H1 (cell line): Measurements from ENCODE around the gene MYH3. TPM values are rescaled to one million over a fixed set of nuclear protein-coding genes. Genes with fewer than 3 reads are reported as not detected.

ENCODE experiments used
- CTCF ChIA-PET: fragments of 300-600 bp; sonication (Branson Sonifier 250); formaldehyde crosslinking; loops from one replicate; lab custom pipeline; 2021; ENCODE audit not compliant: partially characterized antibody; lab: Charles Lee
- POLR2A ChIA-PET: fragments of 300-600 bp; sonication (Branson Sonifier 250); formaldehyde crosslinking; loops from one replicate; lab custom pipeline; 2021; ENCODE audit warnings: inconsistent platforms; ENCODE audit not compliant: partially characterized antibody; lab: Charles Lee
- DNase-seq, 2 experiments: peaks; one replicate each; pipeline versions ENCODE4 v3.0.0 to v3.0.0-alpha.2; 2010 to 2022; ENCODE audit warnings: low spot score in 2 of 2, low read depth in 1 of 2, mixed read lengths in 1 of 2
- FAIRE-seq: peaks from 2 replicates; lab custom pipeline; 2011; peaks lifted over from hg19 to GRCh38; lab: Jason Lieb, UNC
- H2AFZ ChIP-seq: 2 replicates; pipeline ENCODE4 v1.8.1; 2012; ENCODE audit warnings: low read length, inconsistent platforms
- H2AK5ac ChIP-seq: 2 replicates; pipeline ENCODE4 v1.6.1; 2013; ENCODE audit warnings: low read depth, low read length
- H2BK120ac ChIP-seq: replicated peaks from 2 replicates; pipeline ENCODE3; 2013; ENCODE audit warnings: low read depth, low read length, inconsistent platforms
- H2BK12ac ChIP-seq: 2 replicates; pipeline ENCODE4 v1.6.1; 2013; ENCODE audit warnings: low read depth, low read length
- H2BK15ac ChIP-seq: 2 replicates; pipeline ENCODE4 v1.6.1; 2013; ENCODE audit warnings: low read length
- H2BK20ac ChIP-seq: 2 replicates; pipeline ENCODE4 v1.6.1; 2013; ENCODE audit warnings: low read length
- H2BK5ac ChIP-seq: 2 replicates; pipeline ENCODE4 v1.6.1; 2013; ENCODE audit warnings: low read depth, low read length
- H3K14ac ChIP-seq: 2 replicates; pipeline ENCODE4 v1.6.1; 2013; ENCODE audit warnings: inconsistent platforms; ENCODE audit not compliant: insufficient read length
- H3K18ac ChIP-seq: 2 replicates; pipeline ENCODE4 v1.6.1; 2013; ENCODE audit warnings: low read length; ENCODE audit errors: extremely low read depth
- H3K23ac ChIP-seq: 2 replicates; pipeline ENCODE4 v1.6.1; 2013; ENCODE audit warnings: inconsistent platforms; ENCODE audit not compliant: insufficient read length
- H3K23me2 ChIP-seq: 2 replicates; pipeline ENCODE4 v1.6.1; 2013; ENCODE audit warnings: low read depth, low read length
- H3K27ac ChIP-seq: 2 replicates; pipeline ENCODE4 v1.6.1; 2011; ENCODE audit warnings: low read depth, low read length, inconsistent platforms
- H3K27me3 ChIP-seq, 4 experiments: replicated peaks in 1 of 4; 1 replicate in 1 of 4; 2 replicates in 3 of 4; pipeline versions ENCODE4 v1.6.1 to v1.8.1; 2011 to 2013; ENCODE audit warnings: low read length in 3 of 4, mild to moderate bottlenecking in 3 of 4, inconsistent platforms in 2 of 4, mixed read lengths in 2 of 4, moderate library complexity in 1 of 4; ENCODE audit not compliant: control insufficient read depth in 3 of 4, insufficient read depth in 3 of 4; ENCODE audit errors: extremely low read depth in 1 of 4
- H3K36me3 ChIP-seq, 4 experiments: 2 replicates each; pipeline versions ENCODE4 v1.6.1 to v1.8.1; 2011 to 2013; ENCODE audit warnings: mild to moderate bottlenecking in 4 of 4, low read length in 3 of 4, moderate library complexity in 2 of 4, control low read depth in 1 of 4, inconsistent platforms in 1 of 4; ENCODE audit not compliant: insufficient read depth in 4 of 4, control insufficient read depth in 2 of 4
- H3K4ac ChIP-seq: replicated peaks from 2 replicates; pipeline ENCODE3; 2013; ENCODE audit warnings: low read length, low read depth, mixed read lengths, inconsistent platforms; ENCODE audit not compliant: insufficient read length
- H3K4me1 ChIP-seq, 4 experiments: replicated peaks in 1 of 4; 1 replicate in 1 of 4; 2 replicates in 3 of 4; pipeline versions ENCODE4 v1.6.1 to v1.8.1; 2011 to 2013; ENCODE audit warnings: low read length in 3 of 4, inconsistent platforms in 2 of 4, mixed read lengths in 1 of 4; ENCODE audit not compliant: insufficient read depth in 4 of 4, control insufficient read depth in 3 of 4
- H3K4me2 ChIP-seq, 2 experiments: 2 replicates each; pipeline versions ENCODE4 v1.6.1 to v1.8.1; 2011 to 2013; ENCODE audit warnings: low read depth in 2 of 2, low read length in 2 of 2, control low read depth in 1 of 2, inconsistent platforms in 1 of 2, mild to moderate bottlenecking in 1 of 2; ENCODE audit not compliant: insufficient read depth in 1 of 2
- H3K4me3 ChIP-seq, 4 experiments: fragments of 200-600, 300-600 bp in 1 of 4; sonication (generic), shearing (Covaris generic), sonication (Bioruptor Twin) in 1 of 4; 2 replicates each; pipeline versions ENCODE4 v1.5.1 to v1.8.1; 2011 to 2016; ENCODE audit warnings: low read length in 4 of 4, low read depth in 3 of 4, control low read depth in 2 of 4, inconsistent platforms in 2 of 4, mild to moderate bottlenecking in 2 of 4, mixed read lengths in 1 of 4, moderate library complexity in 1 of 4; ENCODE audit not compliant: insufficient read depth in 2 of 4; ENCODE audit errors: extremely low read depth in 1 of 4
- H3K56ac ChIP-seq: replicated peaks from 2 replicates; pipeline ENCODE3; 2013; ENCODE audit warnings: low read depth, mild to moderate bottlenecking, mixed read lengths, low read length, inconsistent platforms; ENCODE audit not compliant: insufficient read length
- H3K79me1 ChIP-seq: 2 replicates; pipeline ENCODE4 v1.6.1; 2013; ENCODE audit warnings: low read depth, low read length, control low read depth
- H3K79me2 ChIP-seq, 2 experiments: 2 replicates each; pipeline versions ENCODE4 v1.6.1 to v1.8.1; 2012 to 2013; ENCODE audit warnings: low read length in 2 of 2, mild to moderate bottlenecking in 2 of 2, inconsistent platforms in 1 of 2; ENCODE audit not compliant: insufficient read depth in 2 of 2, control insufficient read depth in 1 of 2
- H3K9ac ChIP-seq, 4 experiments: replicated peaks in 1 of 4; 1 replicate in 1 of 4; 2 replicates in 3 of 4; pipeline versions ENCODE4 v1.6.1 to v1.8.1; 2011 to 2013; ENCODE audit warnings: low read depth in 3 of 4, low read length in 3 of 4, control low read depth in 2 of 4, mild to moderate bottlenecking in 2 of 4, moderate library complexity in 2 of 4, inconsistent platforms in 1 of 4; ENCODE audit errors: extremely low read depth in 1 of 4
- H3K9me3 ChIP-seq, 2 experiments: 2 replicates each; pipeline versions ENCODE4 v1.6.1 to v1.8.1; 2012 to 2013; ENCODE audit warnings: mild to moderate bottlenecking in 2 of 2, moderate library complexity in 2 of 2, control low read depth in 1 of 2, inconsistent platforms in 1 of 2, low read depth in 1 of 2, low read length in 1 of 2, mixed read lengths in 1 of 2; ENCODE audit not compliant: insufficient read depth in 2 of 2
- H4K20me1 ChIP-seq, 2 experiments: replicated peaks in 1 of 2; 2 replicates each; pipeline versions ENCODE3 to v1.8.1; 2011 to 2013; ENCODE audit warnings: inconsistent platforms in 2 of 2, low read length in 2 of 2, mild to moderate bottlenecking in 1 of 2; ENCODE audit not compliant: insufficient read depth in 2 of 2, control insufficient read depth in 1 of 2
- H4K5ac ChIP-seq: 2 replicates; pipeline ENCODE4 v1.6.1; 2013; ENCODE audit warnings: low read length, low read depth, mixed read lengths, inconsistent platforms; ENCODE audit not compliant: insufficient read length
- H4K8ac ChIP-seq: 2 replicates; pipeline ENCODE4 v1.8.0; 2013; ENCODE audit warnings: mild to moderate bottlenecking, moderate library complexity, low read length, inconsistent platforms; ENCODE audit not compliant: insufficient read depth; ENCODE audit errors: extremely low read depth
- H4K91ac ChIP-seq: replicated peaks from 2 replicates; pipeline ENCODE3; 2013; ENCODE audit warnings: low read length, mixed read lengths, inconsistent platforms; ENCODE audit not compliant: insufficient read length
- BCL11A ChIP-seq, 2 experiments: IDR thresholded peaks; one replicate each; pipeline ENCODE4 v1.6.1; 2011; ENCODE audit warnings: low read depth in 2 of 2, low read length in 2 of 2, mild to moderate bottlenecking in 2 of 2
- EP300 ChIP-seq, 2 experiments: IDR thresholded peaks; 1 replicate in 1 of 2; 2 replicates in 1 of 2; pipeline ENCODE4 v1.6.1; 2011 to 2012; ENCODE audit warnings: low read depth in 2 of 2, low read length in 2 of 2, mild to moderate bottlenecking in 2 of 2, borderline replicate concordance in 1 of 2, inconsistent platforms in 1 of 2, moderate library complexity in 1 of 2
- HDAC6 ChIP-seq: IDR thresholded peaks from one replicate; pipeline ENCODE4 v1.7.1; 2012; ENCODE audit warnings: low read depth, mild to moderate bottlenecking, inconsistent platforms, low read length, moderate library complexity
- JUN ChIP-seq: IDR thresholded peaks from 2 replicates; pipeline ENCODE4 v1.6.1; 2011; ENCODE audit warnings: low read depth, mild to moderate bottlenecking, improper control_type of control experiment, low read length
- KDM4A ChIP-seq: IDR thresholded peaks from one replicate; pipeline ENCODE4 v1.7.1; 2012; ENCODE audit warnings: low read depth, mild to moderate bottlenecking, moderate library complexity, low read length, inconsistent platforms; ENCODE audit not compliant: severe bottlenecking
- POLR2A ChIP-seq, 2 experiments: IDR thresholded peaks; 1 replicate in 1 of 2; 2 replicates in 1 of 2; pipeline ENCODE4 v1.6.1; 2011; ENCODE audit warnings: low read depth in 2 of 2, low read length in 2 of 2, mild to moderate bottlenecking in 2 of 2; ENCODE audit errors: control extremely low read depth in 1 of 2
- POU5F1 ChIP-seq: IDR thresholded peaks from 2 replicates; pipeline ENCODE4 v1.6.1; 2011; ENCODE audit warnings: low read depth, mild to moderate bottlenecking, low read length, moderate library complexity
- RXRA ChIP-seq: IDR thresholded peaks from 2 replicates; pipeline ENCODE4 v1.6.1; 2011; ENCODE audit warnings: low read depth, mild to moderate bottlenecking, low read length, moderate library complexity; ENCODE audit not compliant: insufficient read depth
- SP1 ChIP-seq: IDR thresholded peaks from 2 replicates; pipeline ENCODE4 v1.6.1; 2011; ENCODE audit warnings: low read depth, low read length
- SP2 ChIP-seq: IDR thresholded peaks from 2 replicates; pipeline ENCODE4 v1.6.1; 2012; ENCODE audit warnings: mild to moderate bottlenecking, low read length, inconsistent platforms
- TCF12 ChIP-seq: IDR thresholded peaks from 2 replicates; pipeline ENCODE4 v1.6.1; 2011; ENCODE audit warnings: low read depth, mild to moderate bottlenecking, low read length
- WGBS, 2 experiments: shearing (Covaris generic) in 1 of 2; methylation state at CpG; one replicate each; pipeline versions ENCODE4 v1.1.6 to v1.1.7; 2013 to 2015; ENCODE audit warnings: low lambda C conversion rate in 2 of 2, mixed read lengths in 2 of 2, inconsistent platforms in 1 of 2, low coverage in 1 of 2, missing lambda C conversion rate in 1 of 2; ENCODE audit not compliant: insufficient replicate concordance in 2 of 2, insufficient coverage in 1 of 2, insufficient read length in 1 of 2; ENCODE audit errors: extremely low coverage in 1 of 2, missing lambda C conversion rate in 1 of 2; 5-methylcytosine and 5-hydroxymethylcytosine counted together
- polyA plus RNA-seq, 7 experiments: library from polyadenylated mRNA; depleted of rRNA in 3 of 7; stranded (reverse) in 5 of 7; unstranded in 2 of 7; fragments of >200 nt in 5 of 7; fragments of 200-250 nt in 2 of 7; gene quantifications; 1 replicate in 5 of 7; 2 replicates in 1 of 7; 4 replicates in 1 of 7; pipeline versions ENCODE4 v1.2.1 to v1.2.3, GENCODE V29; 2011 to 2013; ENCODE audit warnings: missing spikeins in 2 of 7, mixed read lengths in 2 of 7
- total RNA-seq: library from RNA; stranded (reverse); fragmentation: NEBNext Ultra II Directional; extraction: Animal tissue kit (Norgen Biotek cat#: 25700); gene quantifications from 2 replicates; pipeline ENCODE4 v1.2.1, GENCODE V29; 2021

MYH3 gene
- total and polyA plus RNA-seq, 2 of the 8 experiments (the other 6 are each of a cell fraction or from before 2014, with no cell fraction given), result 0.65 to 1.8 TPM

GRCh38 chr17:10620823-10621222 lies 36.3 kb downstream of the MYH3 start:
- CTCF ChIA-PET, result interaction anchor here (0.6 to 18.0 kb wide), 5 partner anchors 12 to 319 kb away, joined by 3 to 323 read pairs (median 4); no protein-coding TSS in a partner anchor
- Histone ChIP-seq H3K36me3 (no peaks in the 10 kb centered on the region), H4K5ac (no peak overlapping the region), H3K79me2 (no peaks in the 10 kb centered on the region), H3K23me2 (no peaks in the 10 kb centered on the region), H3K27ac (no peak overlapping the region), H3K9me3 (no peaks in the 10 kb centered on the region), H3K23ac (no peak overlapping the region), H3K4ac (no peak overlapping the region), H3K27me3 (no peaks in the 10 kb centered on the region), H4K91ac (no peak overlapping the region), H2BK5ac (no peak overlapping the region), H3K79me1 (no peaks in the 10 kb centered on the region), H2BK20ac (no peak overlapping the region), H3K4me3 (no peak overlapping the region), H4K8ac (no peak overlapping the region), H2AK5ac (no peak overlapping the region), H3K9ac (no peak overlapping the region), H2BK15ac (no peak overlapping the region), H3K4me1 (no peaks in the 10 kb centered on the region; a peak in 1 of 7 replicates), H3K18ac (no peak overlapping the region), H2BK120ac (no peak overlapping the region), H2BK12ac (no peak overlapping the region), H2AFZ (no peak overlapping the region), H4K20me1 (no peaks in the 10 kb centered on the region), H3K14ac (no peak overlapping the region), H3K56ac (no peak overlapping the region), H3K4me2 (no peak overlapping the region)
- 87% methylated on average over 4 of the region's 4 CpGs; no CpG with 5 or more reads in 1 of the 2 experiments for WGBS, 2 experiments
- FAIRE-seq, result no peak
- TF ChIP-seq KDM4A, result no peak
- no peak for TF ChIP-seq EP300 (IDR thresholded peaks at IDR 0.05; ENCODE audit: borderline replicate concordance in 1 of 2, low read depth in 2 of 2, low read length in 2 of 2)
- no peak for TF ChIP-seq HDAC6
- TF ChIP-seq RXRA, result no peak
- TF ChIP-seq SP2, result no peak
- no peak for TF ChIP-seq POLR2A (IDR thresholded peaks at IDR 0.05; ENCODE audit: control extremely low read depth in 1 of 2, low read depth in 2 of 2, low read length in 2 of 2)
- no peak for TF ChIP-seq TCF12
- TF ChIP-seq POU5F1, result no peak
- no peak for TF ChIP-seq SP1
- no peak for TF ChIP-seq BCL11A (IDR thresholded peaks at IDR 0.05; ENCODE audit: low read depth in 2 of 2, low read length in 2 of 2)
- TF ChIP-seq JUN, result no peak
- no peak for DNase-seq
- POLR2A ChIA-PET, result interaction anchor here (0.7 kb wide), 1 partner anchor 288 kb away, joined by 3 read pairs; no protein-coding TSS in a partner anchor
